ENCODE measurements around the gene ALS2CL.

ALS2CL gene

GRCh38 chr3:46677411-46677726, 16.1 kb downstream of the ALS2CL start:
- no peak for DNase-seq

GRCh38 chr3:46676601-46677410, 16.7 kb downstream of the ALS2CL start:
- no peak for DNase-seq

GRCh38 chr3:46675843-46676567, 17.5 kb downstream of the ALS2CL start:
- DNase-seq = no peak

DNA sequence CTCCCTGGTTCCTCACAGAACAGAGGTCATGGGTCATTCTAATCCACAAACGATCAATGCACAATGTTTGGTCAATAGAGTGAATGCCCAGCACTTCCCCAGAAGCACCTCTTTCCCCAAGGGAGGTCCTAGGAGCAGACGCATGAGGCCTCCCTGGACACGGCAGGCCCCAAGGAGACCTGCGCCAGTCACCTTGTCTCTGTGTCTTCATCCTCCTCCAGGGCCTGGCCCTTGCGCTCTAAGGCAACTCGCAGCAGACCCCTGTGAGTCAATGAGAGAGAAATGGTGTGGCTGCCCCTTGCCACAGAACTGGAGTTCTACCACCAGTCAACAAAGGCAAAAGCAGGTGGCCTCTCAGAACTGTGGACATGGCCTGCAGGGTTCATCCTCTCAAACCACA, 18.1 kb downstream of the ALS2CL start:
- no peak for DNase-seq

GRCh38 chr3:46674031-46674845, 19.2 kb downstream of the ALS2CL start:
- no peak for DNase-seq

DNA sequence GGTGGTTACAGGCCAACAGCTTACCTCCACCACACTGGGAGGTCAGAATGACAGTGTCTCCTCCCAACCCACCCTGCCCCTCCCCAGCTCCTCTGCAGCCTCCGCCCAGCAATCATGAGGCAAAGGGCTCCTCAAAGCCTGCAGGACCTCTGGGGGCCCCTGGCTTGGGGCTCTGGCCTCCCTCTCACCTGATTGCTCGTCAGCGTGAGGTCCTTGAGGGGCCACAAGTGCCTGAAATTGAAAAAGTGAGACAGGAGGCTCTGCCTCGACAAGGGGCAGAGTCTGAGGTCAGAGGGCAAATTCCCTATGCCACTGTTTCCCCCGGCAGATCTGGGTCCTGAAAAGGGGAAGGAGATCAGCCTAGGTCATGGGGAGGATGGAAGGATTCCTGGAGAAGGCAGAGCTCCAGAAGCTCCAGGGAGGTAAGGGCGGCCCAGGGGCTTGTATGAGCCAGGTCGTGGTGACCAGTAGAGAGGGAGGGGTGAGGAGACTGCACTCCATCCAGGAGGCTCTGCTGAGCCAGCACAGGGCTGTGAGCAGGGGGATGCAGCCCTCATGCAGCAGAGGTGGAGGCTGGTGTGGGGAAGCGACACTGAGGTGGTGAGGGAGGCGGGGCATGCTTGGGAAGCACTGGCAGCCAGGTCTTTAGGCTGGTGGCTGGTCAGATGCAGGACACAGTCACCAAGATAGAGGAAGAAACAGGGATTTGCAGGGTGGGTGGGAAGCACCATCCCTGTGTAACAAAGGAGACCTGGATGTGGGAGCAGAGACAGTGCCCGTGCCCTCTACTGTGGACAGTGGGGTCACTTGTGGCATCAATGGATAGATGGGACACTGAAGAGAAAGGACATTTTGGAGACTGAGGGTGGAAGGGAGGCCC, 20.1 kb downstream of the ALS2CL start:
- no peak for DNase-seq

- DNase-seq = no peak
These were observed 21.2 kb downstream of the ALS2CL start for GRCh38 chr3:46672349-46672695.

DNA sequence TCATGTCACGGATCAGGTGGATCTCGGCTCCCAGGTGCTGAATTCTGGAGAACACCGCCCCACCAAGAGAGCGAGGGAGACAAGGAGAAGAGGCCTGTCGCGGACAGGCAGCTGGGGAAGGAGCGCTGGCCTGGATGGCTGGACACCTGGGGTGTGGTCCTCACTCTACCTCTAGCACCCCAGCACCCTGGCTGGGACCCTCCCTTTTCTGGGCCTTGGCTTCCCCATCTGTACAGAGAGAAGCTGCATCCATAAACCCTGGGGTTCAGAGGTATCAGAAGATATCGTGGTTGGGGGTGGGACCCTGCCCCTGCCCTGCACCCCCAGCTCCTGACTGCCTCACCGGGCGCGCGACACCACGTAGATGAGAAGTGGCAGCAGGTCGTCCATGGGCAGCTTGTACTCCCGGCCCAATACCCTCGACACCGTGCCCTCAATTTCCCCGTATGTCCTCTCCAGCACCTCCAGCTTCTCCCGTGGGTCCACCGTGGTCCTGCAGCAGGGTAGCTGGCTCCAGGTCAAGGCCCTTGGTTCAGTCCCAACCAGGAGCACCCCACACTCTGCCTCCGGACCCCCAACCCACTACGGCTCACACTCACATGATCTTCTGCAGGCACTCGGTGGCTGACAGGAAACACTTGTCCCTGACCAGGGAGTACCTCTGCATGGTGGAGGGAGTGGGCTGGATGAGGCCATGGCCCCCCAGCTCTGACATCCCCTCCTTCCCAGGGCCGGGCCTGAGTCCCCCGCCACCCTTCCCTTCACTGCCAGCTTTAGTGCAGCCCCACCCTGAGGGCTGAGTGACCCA, 21.7 kb downstream of the ALS2CL start:
- DNase-seq = no peak

GRCh38 chr3:46670891-46671427, 22.5 kb downstream of the ALS2CL start:
- no peak for DNase-seq

DNA sequence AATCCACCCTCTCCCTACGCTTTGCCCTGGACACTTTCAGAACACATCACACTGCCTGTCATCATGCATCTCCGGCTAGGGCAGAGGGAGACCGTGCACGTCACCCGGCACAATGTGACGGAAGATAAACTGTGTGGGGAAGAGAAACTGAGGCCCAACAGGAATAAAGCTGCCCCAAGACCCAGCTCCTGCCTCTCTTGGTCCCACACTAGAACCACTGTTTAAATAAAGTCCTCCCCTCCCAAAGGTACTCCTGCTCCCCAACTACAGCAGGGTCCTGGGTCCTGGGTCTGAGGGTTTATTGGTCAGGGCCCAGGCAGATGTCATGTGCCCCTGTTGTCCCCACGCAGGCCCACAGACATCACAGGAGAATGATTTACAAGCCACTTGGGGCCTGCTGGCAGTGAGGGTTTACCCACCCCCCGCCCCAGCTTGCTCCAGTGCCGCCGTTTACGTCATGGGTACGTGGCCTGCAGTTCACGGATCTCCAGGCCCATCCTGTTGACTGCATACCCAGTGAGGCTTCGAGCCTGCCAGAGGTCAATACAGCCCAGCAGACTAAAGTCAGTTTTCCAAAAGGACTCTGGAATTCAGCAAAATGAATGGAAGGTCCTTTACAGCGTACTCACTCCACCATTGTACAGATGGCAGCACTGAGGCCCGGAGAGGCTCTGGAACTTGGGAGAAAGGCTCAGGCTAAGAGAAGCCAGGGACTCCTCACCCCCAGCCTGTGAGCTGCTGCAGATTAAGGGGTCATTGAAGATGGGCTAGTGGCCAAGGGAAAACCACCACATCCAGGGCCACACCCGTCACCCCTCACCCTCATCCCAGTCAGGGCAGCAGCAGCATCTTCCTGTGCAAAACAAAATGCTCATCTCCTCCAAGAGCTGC, 23.2 kb downstream of the ALS2CL start:
- DNase-seq = no peak

GRCh38 chr3:46669191-46669999, 24.1 kb downstream of the ALS2CL start:
- no peak for DNase-seq

- DNase-seq = no peak
These were observed 24.9 kb downstream of the ALS2CL start for GRCh38 chr3:46668591-46668990.

- DNase-seq = no peak
These were observed 25.4 kb downstream of the ALS2CL start for GRCh38 chr3:46668116-46668515.

DNA sequence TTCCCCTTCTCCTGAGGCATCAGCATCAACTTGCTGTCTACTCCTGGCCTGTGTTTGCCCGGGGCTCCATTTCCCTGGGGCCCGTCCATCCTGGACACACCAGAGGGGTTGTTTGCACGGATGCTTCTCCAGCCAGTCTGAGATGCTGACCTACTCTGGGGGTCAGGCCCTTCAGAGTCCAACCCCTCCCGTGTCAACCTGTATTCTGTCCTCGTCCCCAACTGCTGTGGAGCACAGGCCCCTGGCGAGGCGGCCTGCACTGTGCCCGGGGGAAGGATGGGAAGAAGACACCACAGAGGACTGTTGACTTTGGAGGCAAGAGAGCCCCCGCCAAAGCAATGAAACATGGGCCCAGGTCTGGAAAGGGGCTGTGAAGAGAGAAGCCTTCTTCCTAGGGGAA, 25.8 kb downstream of the ALS2CL start:
- DNase-seq = no peak

DNA sequence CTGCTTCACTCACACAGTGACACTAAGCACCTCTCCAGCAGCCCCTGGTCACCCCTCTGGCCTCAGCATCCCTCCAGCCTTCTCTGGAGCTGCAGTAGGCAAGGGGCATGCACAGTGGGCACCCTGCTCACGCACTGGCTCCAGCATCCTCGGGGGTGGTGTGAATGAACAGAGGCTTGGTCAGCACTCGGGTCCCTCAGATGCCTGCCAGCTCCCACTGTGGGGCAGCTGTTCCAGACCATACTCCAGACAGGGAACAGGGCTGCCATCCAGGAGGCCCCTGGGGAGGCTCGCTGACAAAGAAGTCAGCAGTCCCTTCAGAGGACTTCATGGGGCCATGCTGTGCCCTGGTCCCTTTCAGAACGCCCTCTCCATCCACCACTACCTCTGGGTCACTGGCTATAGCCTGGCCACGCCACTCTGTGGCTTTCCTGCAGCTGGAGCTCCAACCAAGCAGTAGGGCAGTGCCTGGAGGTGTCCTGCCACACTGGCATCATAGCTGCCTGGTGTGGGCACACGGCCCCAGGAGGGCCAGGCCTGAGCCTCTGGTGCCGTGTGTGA, 26.3 kb downstream of the ALS2CL start:
- DNase-seq = no peak

GRCh38 chr3:46666453-46666845, 27.0 kb downstream of the ALS2CL start:
- DNase-seq = no peak

DNA sequence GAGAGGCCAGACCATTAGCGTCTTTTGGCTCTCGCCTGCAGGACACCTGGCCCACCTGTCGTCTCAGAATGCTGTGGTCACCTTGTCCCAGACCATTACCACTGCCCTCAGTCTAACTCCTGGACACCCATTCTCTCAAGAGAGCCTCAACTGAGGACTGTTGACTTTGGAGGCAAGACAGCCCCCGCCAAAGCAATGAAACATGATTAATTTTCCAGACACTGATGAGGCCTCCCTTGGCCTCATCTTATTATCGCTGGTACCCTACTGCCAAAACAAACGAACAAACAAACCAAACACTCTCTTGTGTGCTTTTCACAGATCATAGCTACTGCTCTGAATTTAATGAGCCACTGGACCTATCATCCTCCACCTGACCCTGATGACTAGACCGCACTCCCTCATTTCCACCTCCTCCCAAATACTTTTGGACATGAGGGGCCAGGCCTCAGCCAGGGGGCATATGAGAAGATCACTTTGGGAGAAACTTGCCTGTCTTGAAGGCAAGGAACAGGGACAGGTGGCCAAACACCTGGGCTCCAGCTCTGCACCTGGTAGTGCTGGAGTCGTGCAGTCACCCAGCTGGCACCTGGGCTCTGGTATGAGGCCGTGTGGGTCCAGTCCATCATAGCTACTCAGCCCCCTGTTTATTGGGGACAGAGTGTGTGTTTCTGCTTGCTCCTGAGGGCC, 27.6 kb downstream of the ALS2CL start:
- no peak for DNase-seq

DNA sequence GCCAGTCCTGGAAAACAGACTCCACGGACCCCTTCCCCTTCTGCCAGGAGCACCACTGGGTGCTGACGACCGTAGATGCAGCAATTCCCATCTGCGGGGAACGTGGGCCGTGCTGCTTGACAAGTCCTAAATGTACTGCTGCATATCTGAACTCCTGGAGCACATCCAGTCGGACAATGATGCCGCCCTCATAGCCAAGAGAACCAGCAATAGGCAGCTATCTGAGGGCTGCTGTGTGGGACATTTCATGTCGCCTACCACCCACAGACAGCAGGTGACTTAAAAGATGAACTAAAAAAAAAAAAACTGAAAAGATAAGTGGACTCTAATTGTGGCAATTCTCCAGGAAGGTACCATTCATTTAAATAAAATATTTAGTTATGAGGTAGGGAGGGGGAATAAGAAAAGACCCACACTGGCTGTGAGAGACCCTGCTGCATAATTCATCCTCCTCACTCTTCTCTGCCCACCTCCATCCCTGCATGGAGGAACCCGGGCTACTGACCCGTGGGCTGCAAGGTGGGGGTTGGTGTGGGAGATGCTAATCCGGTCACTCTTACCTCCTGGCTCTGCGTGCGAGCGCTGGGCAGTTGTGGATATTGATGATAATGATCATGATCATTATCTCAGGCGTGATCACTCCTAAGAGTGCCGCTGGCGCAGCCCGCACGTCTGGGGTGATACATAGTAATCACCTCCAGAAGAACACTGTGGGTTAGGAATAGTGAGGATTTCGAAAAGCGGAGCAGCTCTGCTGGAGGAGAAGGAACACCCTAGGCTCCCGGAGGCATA, 28.3 kb downstream of the ALS2CL start:
- DNase-seq = no peak
